ENCODE results near the gene HTR5A. TPM values are rescaled to one million over a fixed set of nuclear protein-coding genes. Genes with fewer than 3 reads are reported as not detected.

HTR5A gene
- total and polyA plus RNA-seq, 2 donors (not counting 3 experiments of a cell fraction or from before 2014, with no cell fraction given) = not detected

DNA sequence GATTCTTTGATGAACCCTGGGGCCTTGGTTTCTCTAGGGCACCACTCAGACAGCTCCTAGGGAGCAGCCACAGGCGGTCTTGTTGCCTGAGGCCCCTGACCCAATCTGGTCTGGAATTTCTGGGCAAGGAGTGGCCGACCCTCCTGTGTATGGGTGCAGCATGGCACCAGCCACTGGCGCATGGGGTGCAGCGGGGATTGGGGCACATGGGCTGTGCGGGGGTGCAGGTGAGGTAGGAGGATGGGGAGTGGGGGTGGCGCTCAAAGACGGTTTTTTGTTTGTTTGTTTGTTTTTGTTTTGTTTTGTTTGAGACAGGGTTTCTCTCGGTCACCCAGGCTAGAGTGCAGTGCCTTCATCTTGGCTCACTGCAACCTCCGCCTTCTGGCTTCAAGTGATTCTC lies 62.3 kb downstream of the HTR5A start:
- H3K4me2 ChIP-seq (ENCODE audit: insufficient read depth, low read length) = no peak overlapping the region
- no peak overlapping the region for H2AFZ ChIP-seq (ENCODE audit: low read depth, low read length)
- H3K27ac ChIP-seq (ENCODE audit: insufficient read depth, low read depth, low read length) = no peak overlapping the region
- H3K79me2 ChIP-seq (ENCODE audit: control insufficient read depth, insufficient read depth, low read length) = no peaks in the 10 kb centered on the region
- H3K4me3 ChIP-seq (replicated peaks in 1 of 3; ENCODE audit: insufficient read depth in 1 of 3, low read depth in 1 of 3, low read length in 3 of 3) = no peak overlapping the region
- H3K27me3 ChIP-seq (ENCODE audit: control insufficient read depth in 2 of 2, insufficient read depth in 2 of 2, low read length in 2 of 2) = no peaks in the 10 kb centered on the region
- no TSS peak for BruUV-seq (replicated peaks)
- H4K20me1 ChIP-seq (replicated peaks; ENCODE audit: control insufficient read depth, extremely low read depth, insufficient read depth, low read length) = no peaks in the 10 kb centered on the region
- TF ChIP-seq POLR2AphosphoS5 (IDR thresholded peaks at IDR 0.05; ENCODE audit: insufficient read depth, low read depth, low read length) = no peak
- TF ChIP-seq FOS (IDR thresholded peaks at IDR 0.05; ENCODE audit: borderline replicate concordance, insufficient read depth, low read length) = no peak
- no peak for TF ChIP-seq JUN (IDR thresholded peaks at IDR 0.05; ENCODE audit: borderline replicate concordance, insufficient read depth, insufficient read length, low read depth)
- no peak for TF ChIP-seq POLR2A (IDR thresholded peaks at IDR 0.05; ENCODE audit: low read depth, low read length)
- no peak for TF ChIP-seq EZH2 (IDR thresholded peaks at IDR 0.05; ENCODE audit: borderline replicate concordance, low read depth, low read length, severe bottlenecking)
- TF ChIP-seq, protein P1, sequence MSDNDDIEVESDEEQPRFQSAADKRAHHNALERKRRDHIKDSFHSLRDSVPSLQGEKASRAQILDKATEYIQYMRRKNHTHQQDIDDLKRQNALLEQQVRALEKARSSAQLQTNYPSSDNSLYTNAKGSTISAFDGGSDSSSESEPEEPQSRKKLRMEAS (IDR thresholded peaks at IDR 0.05; ENCODE audit: insufficient read depth, insufficient read length) = no peak
- no peak for TF ChIP-seq GATA2 (IDR thresholded peaks at IDR 0.05; ENCODE audit: insufficient read depth, insufficient read length, low read depth, low read length)
- no peak for TF ChIP-seq MYC (IDR thresholded peaks at IDR 0.05; ENCODE audit: low read depth, low read length)
- TF ChIP-seq, protein P2, sequence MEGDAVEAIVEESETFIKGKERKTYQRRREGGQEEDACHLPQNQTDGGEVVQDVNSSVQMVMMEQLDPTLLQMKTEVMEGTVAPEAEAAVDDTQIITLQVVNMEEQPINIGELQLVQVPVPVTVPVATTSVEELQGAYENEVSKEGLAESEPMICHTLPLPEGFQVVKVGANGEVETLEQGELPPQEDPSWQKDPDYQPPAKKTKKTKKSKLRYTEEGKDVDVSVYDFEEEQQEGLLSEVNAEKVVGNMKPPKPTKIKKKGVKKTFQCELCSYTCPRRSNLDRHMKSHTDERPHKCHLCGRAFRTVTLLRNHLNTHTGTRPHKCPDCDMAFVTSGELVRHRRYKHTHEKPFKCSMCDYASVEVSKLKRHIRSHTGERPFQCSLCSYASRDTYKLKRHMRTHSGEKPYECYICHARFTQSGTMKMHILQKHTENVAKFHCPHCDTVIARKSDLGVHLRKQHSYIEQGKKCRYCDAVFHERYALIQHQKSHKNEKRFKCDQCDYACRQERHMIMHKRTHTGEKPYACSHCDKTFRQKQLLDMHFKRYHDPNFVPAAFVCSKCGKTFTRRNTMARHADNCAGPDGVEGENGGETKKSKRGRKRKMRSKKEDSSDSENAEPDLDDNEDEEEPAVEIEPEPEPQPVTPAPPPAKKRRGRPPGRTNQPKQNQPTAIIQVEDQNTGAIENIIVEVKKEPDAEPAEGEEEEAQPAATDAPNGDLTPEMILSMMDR (IDR thresholded peaks at IDR 0.05; ENCODE audit: extremely low read depth in 1 of 2, insufficient read depth in 1 of 2, low read depth in 1 of 2, low read length in 2 of 2) = no peak
- ChIA-PET POLR2A (no interaction called here), CTCF (no interaction called here)
- DNase-seq (ENCODE audit: low read depth, low spot score) = no peak
- H3K36me3 ChIP-seq (ENCODE audit: control insufficient read depth in 2 of 2, extremely low read depth in 1 of 2, insufficient read depth in 2 of 2, low read length in 2 of 2) = no peaks in the 10 kb centered on the region
- no peak overlapping the region for H3K9ac ChIP-seq (replicated peaks; ENCODE audit: extremely low read depth, insufficient read depth, low read length)
- no peaks in the 10 kb centered on the region for H3K9me3 ChIP-seq (replicated peaks; ENCODE audit: control insufficient read depth, insufficient read depth, low read length)
- dilution Hi-C loops (cut with MboI; ENCODE audit: extremely low pct_ligation_motif_present, low sequenced_read_pairs) (no loop called here), intact Hi-C loops (cut with micrococcal nuclease) (no loop called here)
- H3K9me1 ChIP-seq (replicated peaks; ENCODE audit: control insufficient read depth, extremely low read depth, insufficient read depth, low read length) = no peaks in the 10 kb centered on the region
- FAIRE-seq = no peak
- H3K4me1 ChIP-seq (ENCODE audit: control insufficient read depth, extremely low read depth, insufficient read depth, low read length) = no peaks in the 10 kb centered on the region

Measured in endothelial cell of umbilical vein (primary cell).